Measurements from ENCODE around the gene EEF1AKMT1.

DNA sequence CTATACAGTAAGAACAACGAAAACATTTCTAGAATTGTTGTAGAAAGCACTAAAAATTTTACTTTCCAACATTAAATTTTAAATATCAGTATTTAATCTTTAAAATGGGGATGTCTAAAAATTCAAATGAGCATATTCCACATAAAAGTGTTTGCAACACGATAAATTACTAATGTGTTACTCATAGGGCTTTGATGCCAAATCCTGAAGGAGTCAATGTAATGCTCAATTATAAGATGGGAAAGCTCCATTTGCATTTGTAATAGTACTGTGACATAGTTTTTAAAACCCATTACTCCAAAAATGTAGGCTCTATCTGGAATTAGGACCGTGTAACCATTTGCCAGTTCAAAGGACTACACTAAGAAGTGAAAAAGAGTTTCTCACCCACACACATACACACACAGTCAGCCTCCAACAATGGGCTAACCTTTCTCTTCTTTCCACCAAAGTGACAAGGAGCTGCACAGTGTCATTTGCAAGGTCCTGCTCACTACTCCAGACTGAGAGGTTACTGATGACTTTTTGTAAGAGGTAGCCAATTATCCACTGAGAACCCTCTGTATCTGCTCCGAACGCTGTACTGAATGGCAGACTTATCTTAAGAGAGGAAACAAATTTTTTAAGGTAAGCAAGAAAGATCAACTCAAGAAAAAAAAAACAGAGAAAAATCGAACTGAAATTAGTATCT, 26.1 kb upstream of the EEF1AKMT1 start:
- TF ChIP-seq POLR2AphosphoS5 (IDR thresholded peaks at IDR 0.05; ENCODE audit: borderline replicate concordance, low read depth, low read length) (no peak), EZH2 (IDR thresholded peaks at IDR 0.05) (no peak), FOXP2 (optimal IDR thresholded peaks at IDR 0.05; ENCODE audit: control extremely low read depth, extremely low read length, insufficient read depth) (no peak)
